ENCODE results near the gene SMAD2. TPM values are rescaled to one million over a fixed set of nuclear protein-coding genes. Genes with fewer than 3 reads are reported as not detected.

Gene SMAD2
- total RNA-seq, 1 experiment from 2014 or later, result 129 TPM

DNA sequence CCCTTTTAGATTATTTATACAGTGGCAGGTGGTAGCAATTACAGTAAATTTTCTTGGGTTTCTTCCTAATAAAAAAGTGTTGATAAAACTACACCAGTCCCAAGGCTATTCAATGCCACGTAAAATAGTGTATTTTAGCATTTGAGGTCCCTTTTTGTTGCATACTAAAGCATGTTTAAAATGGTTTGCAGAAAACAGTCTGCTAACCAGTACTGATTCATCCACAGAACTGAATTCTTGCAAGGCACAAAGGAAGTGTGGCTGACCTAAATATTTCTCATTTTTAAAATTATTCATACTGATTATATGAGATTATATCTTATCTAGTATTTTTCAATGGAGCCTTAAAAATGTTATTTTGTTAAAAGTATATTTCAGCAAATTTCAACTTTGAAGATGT, 98.1 kb downstream of the SMAD2 start:
- Histone ChIP-seq H3K36me3 (ENCODE audit: control insufficient read depth, insufficient read depth, low read length) (peaks cover 2% of the 10 kb centered on the region; the same call in 1 of the 2 replicates), H3K9me3 (ENCODE audit: control insufficient read depth, insufficient read depth, low read depth, low read length) (no peaks in the 10 kb centered on the region), H3K27me3 (ENCODE audit: control insufficient read depth, insufficient read depth, low read length) (no peaks in the 10 kb centered on the region), H3K4me1 (ENCODE audit: control insufficient read depth, insufficient read depth, low read length) (no peaks in the 10 kb centered on the region), H3K4me3 (ENCODE audit: low read depth in 2 of 2, low read length in 2 of 2) (no peak overlapping the region), H3K27ac (ENCODE audit: low read length) (no peak overlapping the region)
- BruUV-seq (replicated peaks), result no TSS peak
- DNase-seq (ENCODE audit: low read depth, low spot score), result no peak
- POLR2A ChIA-PET, result no interaction called here
- no peak for ATAC-seq
- in situ Hi-C loops (cut with HindIII; ENCODE audit: low pct_unique_long_range_greater_than_20kb, low sequenced_read_pairs), result no loop called here
- TF ChIP-seq POLR2AphosphoS5 (IDR thresholded peaks at IDR 0.05; ENCODE audit: low read depth, low read length), result no peak
- CTCF ChIA-PET, result no interaction called here
- intact Hi-C loops (cut with micrococcal nuclease; ENCODE audit: unreplicated experiment), result no loop called here

DNA sequence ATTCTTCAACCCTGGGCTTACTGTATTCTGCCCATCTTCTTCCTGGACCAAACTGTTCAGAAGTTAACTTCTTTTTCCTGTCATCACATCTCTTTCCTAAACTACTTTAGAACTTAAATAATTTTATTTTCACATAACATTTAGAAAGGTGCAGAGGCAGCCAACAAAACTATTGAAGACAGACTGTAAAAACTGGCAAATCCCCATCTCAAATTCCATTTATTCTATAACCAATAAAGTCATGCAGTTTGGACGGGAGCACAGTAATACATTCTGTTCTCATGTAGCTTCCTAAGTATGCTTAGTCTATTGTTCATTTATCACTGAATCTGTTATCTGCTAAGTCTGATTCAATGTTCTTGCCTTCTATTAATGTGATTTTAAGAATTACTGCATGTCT, 99.1 kb downstream of the SMAD2 start:
- ATAC-seq, result no peak
- no TSS peak for BruUV-seq (replicated peaks)
- CTCF ChIA-PET, result interaction anchor here (0.6 kb wide), 1 partner anchor 47 kb away, joined by 3 read pairs; no protein-coding TSS in a partner anchor
- H3K4me3 ChIP-seq (ENCODE audit: low read depth in 2 of 2, low read length in 2 of 2), result no peak overlapping the region
- no peak for DNase-seq (ENCODE audit: low read depth, low spot score)
- no peaks in the 10 kb centered on the region for H3K4me1 ChIP-seq (ENCODE audit: control insufficient read depth, insufficient read depth, low read length)
- H3K36me3 ChIP-seq (ENCODE audit: control insufficient read depth, insufficient read depth, low read length), result peaks cover 2% of the 10 kb centered on the region; the same call in 1 of the 2 replicates
- POLR2A ChIA-PET, result no interaction called here
- intact Hi-C loops (cut with micrococcal nuclease; ENCODE audit: unreplicated experiment), result no loop called here
- no peaks in the 10 kb centered on the region for H3K9me3 ChIP-seq (ENCODE audit: control insufficient read depth, insufficient read depth, low read depth, low read length)
- H3K27ac ChIP-seq (ENCODE audit: low read length), result no peak overlapping the region
- TF ChIP-seq TCF7L2 (IDR thresholded peaks at IDR 0.05; ENCODE audit: low read depth, low read length), result no peak
- no peak for TF ChIP-seq POLR2AphosphoS5 (IDR thresholded peaks at IDR 0.05; ENCODE audit: low read depth, low read length)
- TF ChIP-seq, protein P1, sequence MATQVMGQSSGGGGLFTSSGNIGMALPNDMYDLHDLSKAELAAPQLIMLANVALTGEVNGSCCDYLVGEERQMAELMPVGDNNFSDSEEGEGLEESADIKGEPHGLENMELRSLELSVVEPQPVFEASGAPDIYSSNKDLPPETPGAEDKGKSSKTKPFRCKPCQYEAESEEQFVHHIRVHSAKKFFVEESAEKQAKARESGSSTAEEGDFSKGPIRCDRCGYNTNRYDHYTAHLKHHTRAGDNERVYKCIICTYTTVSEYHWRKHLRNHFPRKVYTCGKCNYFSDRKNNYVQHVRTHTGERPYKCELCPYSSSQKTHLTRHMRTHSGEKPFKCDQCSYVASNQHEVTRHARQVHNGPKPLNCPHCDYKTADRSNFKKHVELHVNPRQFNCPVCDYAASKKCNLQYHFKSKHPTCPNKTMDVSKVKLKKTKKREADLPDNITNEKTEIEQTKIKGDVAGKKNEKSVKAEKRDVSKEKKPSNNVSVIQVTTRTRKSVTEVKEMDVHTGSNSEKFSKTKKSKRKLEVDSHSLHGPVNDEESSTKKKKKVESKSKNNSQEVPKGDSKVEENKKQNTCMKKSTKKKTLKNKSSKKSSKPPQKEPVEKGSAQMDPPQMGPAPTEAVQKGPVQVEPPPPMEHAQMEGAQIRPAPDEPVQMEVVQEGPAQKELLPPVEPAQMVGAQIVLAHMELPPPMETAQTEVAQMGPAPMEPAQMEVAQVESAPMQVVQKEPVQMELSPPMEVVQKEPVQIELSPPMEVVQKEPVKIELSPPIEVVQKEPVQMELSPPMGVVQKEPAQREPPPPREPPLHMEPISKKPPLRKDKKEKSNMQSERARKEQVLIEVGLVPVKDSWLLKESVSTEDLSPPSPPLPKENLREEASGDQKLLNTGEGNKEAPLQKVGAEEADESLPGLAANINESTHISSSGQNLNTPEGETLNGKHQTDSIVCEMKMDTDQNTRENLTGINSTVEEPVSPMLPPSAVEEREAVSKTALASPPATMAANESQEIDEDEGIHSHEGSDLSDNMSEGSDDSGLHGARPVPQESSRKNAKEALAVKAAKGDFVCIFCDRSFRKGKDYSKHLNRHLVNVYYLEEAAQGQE (IDR thresholded peaks at IDR 0.05; ENCODE audit: insufficient read depth in 1 of 2, low read depth in 2 of 2, low read length in 1 of 2), result no peak
- TF ChIP-seq, protein P2, sequence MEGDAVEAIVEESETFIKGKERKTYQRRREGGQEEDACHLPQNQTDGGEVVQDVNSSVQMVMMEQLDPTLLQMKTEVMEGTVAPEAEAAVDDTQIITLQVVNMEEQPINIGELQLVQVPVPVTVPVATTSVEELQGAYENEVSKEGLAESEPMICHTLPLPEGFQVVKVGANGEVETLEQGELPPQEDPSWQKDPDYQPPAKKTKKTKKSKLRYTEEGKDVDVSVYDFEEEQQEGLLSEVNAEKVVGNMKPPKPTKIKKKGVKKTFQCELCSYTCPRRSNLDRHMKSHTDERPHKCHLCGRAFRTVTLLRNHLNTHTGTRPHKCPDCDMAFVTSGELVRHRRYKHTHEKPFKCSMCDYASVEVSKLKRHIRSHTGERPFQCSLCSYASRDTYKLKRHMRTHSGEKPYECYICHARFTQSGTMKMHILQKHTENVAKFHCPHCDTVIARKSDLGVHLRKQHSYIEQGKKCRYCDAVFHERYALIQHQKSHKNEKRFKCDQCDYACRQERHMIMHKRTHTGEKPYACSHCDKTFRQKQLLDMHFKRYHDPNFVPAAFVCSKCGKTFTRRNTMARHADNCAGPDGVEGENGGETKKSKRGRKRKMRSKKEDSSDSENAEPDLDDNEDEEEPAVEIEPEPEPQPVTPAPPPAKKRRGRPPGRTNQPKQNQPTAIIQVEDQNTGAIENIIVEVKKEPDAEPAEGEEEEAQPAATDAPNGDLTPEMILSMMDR (IDR thresholded peaks at IDR 0.05), result no peak
- TF ChIP-seq SIN3A (IDR thresholded peaks at IDR 0.05; ENCODE audit: borderline replicate concordance, insufficient read depth, low read depth, low read length), result no peak
- H3K27me3 ChIP-seq (ENCODE audit: control insufficient read depth, insufficient read depth, low read length), result no peaks in the 10 kb centered on the region
- in situ Hi-C loops (cut with HindIII; ENCODE audit: low pct_unique_long_range_greater_than_20kb, low sequenced_read_pairs), result no loop called here

DNA sequence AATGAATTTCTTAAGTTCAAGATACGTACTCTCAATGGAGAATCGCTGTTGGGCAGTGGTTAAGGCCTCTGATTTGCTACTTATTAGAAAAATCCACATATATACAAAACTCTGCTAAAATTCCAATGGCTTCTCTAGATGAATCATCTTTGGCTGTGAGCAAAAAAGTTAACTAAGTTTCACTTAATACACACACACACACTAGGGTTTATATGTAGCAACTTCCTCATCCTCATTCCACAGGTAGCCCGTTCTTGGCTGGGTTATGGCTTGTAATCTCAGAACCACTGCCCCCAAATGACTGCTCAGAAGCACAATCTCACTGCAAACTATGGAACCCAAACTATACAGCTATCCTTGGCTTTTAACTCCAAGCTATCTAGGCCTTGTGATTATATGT, 99.7 kb downstream of the SMAD2 start:
- CTCF ChIA-PET, result no interaction called here
- in situ Hi-C loops (cut with HindIII; ENCODE audit: low pct_unique_long_range_greater_than_20kb, low sequenced_read_pairs) (no loop called here), intact Hi-C loops (cut with micrococcal nuclease; ENCODE audit: unreplicated experiment) (no loop called here)
- Histone ChIP-seq H3K9me3 (ENCODE audit: control insufficient read depth, insufficient read depth, low read depth, low read length) (no peaks in the 10 kb centered on the region), H3K4me1 (ENCODE audit: control insufficient read depth, insufficient read depth, low read length) (no peaks in the 10 kb centered on the region), H3K27me3 (ENCODE audit: control insufficient read depth, insufficient read depth, low read length) (no peaks in the 10 kb centered on the region), H3K4me3 (ENCODE audit: low read depth in 2 of 2, low read length in 2 of 2) (no peak overlapping the region), H3K36me3 (ENCODE audit: control insufficient read depth, insufficient read depth, low read length) (no peaks in the 10 kb centered on the region; the same call in 1 of the 2 replicates), H3K27ac (ENCODE audit: low read length) (no peak overlapping the region)
- ATAC-seq, result no peak
- no TSS peak for BruUV-seq (replicated peaks)
- no peak for DNase-seq (ENCODE audit: low read depth, low spot score)
- POLR2A ChIA-PET, result no interaction called here
- TF ChIP-seq, protein P2 (IDR thresholded peaks at IDR 0.05), result no peak
- TF ChIP-seq POLR2AphosphoS5 (IDR thresholded peaks at IDR 0.05; ENCODE audit: low read depth, low read length), result no peak
- TF ChIP-seq SIN3A (IDR thresholded peaks at IDR 0.05; ENCODE audit: borderline replicate concordance, insufficient read depth, low read depth, low read length), result no peak
- TF ChIP-seq TCF7L2 (IDR thresholded peaks at IDR 0.05; ENCODE audit: low read depth, low read length), result no peak
- TF ChIP-seq, protein P1 (IDR thresholded peaks at IDR 0.05; ENCODE audit: insufficient read depth in 1 of 2, low read depth in 2 of 2, low read length in 1 of 2), result no peak
